Endothelial cell of umbilical vein (primary cell): ENCODE results near the gene ACTR10. TPM values are rescaled to one million over a fixed set of nuclear protein-coding genes. Genes with fewer than 3 reads are reported as not detected.

Experiments
- BruUV-seq: library from RNA; stranded (reverse); fragments of 400-500 nt; replicated peaks from 2 replicates; lab custom pipeline; 2021; lab: Mats Ljungman, UMichigan
- CTCF ChIA-PET: fragments of 300-600, 350-600 bp; sonication (Branson Sonifier 250); formaldehyde crosslinking; loops from one replicate; lab custom pipeline; 2021; ENCODE audit warnings: antibody characterized with exemption, inconsistent platforms; lab: Charles Lee
- POLR2A ChIA-PET: fragments of 300-600, 350-600 bp; sonication (Branson Sonifier 250); formaldehyde crosslinking; loops from one replicate; lab custom pipeline; 2021; ENCODE audit warnings: antibody characterized with exemption, inconsistent platforms; lab: Charles Lee
- DNase-seq: peaks from one replicate; pipeline ENCODE4 v3.0.0-alpha.2; 2011; ENCODE audit warnings: low read depth, low spot score
- FAIRE-seq: peaks from 2 replicates; lab custom pipeline; 2011; peaks lifted over from hg19 to GRCh38; lab: Jason Lieb, UNC
- H2AFZ ChIP-seq: 2 replicates; pipeline ENCODE4 v1.6.0; 2012; ENCODE audit warnings: low read depth, low read length, control low read depth, inconsistent platforms
- H3K27ac ChIP-seq: 2 replicates; pipeline ENCODE4 v1.5.1; 2011; ENCODE audit warnings: low read depth, mild to moderate bottlenecking, control low read depth, low read length, moderate library complexity; ENCODE audit not compliant: insufficient read depth
- H3K27me3 ChIP-seq, 2 experiments: 2 replicates each; pipeline versions ENCODE4 v1.6.0 to v1.6.1; 2011; ENCODE audit warnings: low read length in 2 of 2, mixed read lengths in 1 of 2; ENCODE audit not compliant: control insufficient read depth in 2 of 2, insufficient read depth in 2 of 2
- H3K36me3 ChIP-seq, 2 experiments: 2 replicates in 1 of 2; 3 replicates in 1 of 2; pipeline ENCODE4 v1.5.1; 2011; ENCODE audit warnings: low read length in 2 of 2, mild to moderate bottlenecking in 1 of 2, moderate library complexity in 1 of 2; ENCODE audit not compliant: control insufficient read depth in 2 of 2, insufficient read depth in 2 of 2; ENCODE audit errors: extremely low read depth in 1 of 2
- H3K4me1 ChIP-seq: 3 replicates; pipeline ENCODE4 v1.5.1; 2011; ENCODE audit warnings: mild to moderate bottlenecking, low read length; ENCODE audit not compliant: control insufficient read depth, insufficient read depth; ENCODE audit errors: extremely low read depth
- H3K4me2 ChIP-seq: 2 replicates; pipeline ENCODE4 v1.6.1; 2011; ENCODE audit warnings: low read length, control low read depth, mixed read lengths; ENCODE audit not compliant: insufficient read depth
- H3K4me3 ChIP-seq, 3 experiments: fragments of 200-600 bp in 1 of 3; sonication (generic), shearing (Covaris generic) in 1 of 3; replicated peaks in 1 of 3; 2 replicates each; pipeline ENCODE4 v1.5.1; 2011 to 2016; ENCODE audit warnings: control low read depth in 3 of 3, low read length in 3 of 3, mild to moderate bottlenecking in 2 of 3, inconsistent platforms in 1 of 3, low read depth in 1 of 3, moderate library complexity in 1 of 3; ENCODE audit not compliant: insufficient read depth in 1 of 3
- H3K79me2 ChIP-seq: 2 replicates; pipeline ENCODE4 v1.6.0; 2012; ENCODE audit warnings: low read length, inconsistent platforms; ENCODE audit not compliant: control insufficient read depth, insufficient read depth
- H3K9ac ChIP-seq: replicated peaks from 2 replicates; pipeline ENCODE3; 2011; ENCODE audit warnings: low read length, control low read depth; ENCODE audit not compliant: insufficient read depth; ENCODE audit errors: extremely low read depth
- H3K9me1 ChIP-seq: replicated peaks from 3 replicates; pipeline ENCODE4 v1.6.0; 2011; ENCODE audit warnings: mild to moderate bottlenecking, low read length; ENCODE audit not compliant: control insufficient read depth, insufficient read depth; ENCODE audit errors: extremely low read depth
- H3K9me3 ChIP-seq: replicated peaks from 2 replicates; pipeline ENCODE4 v1.5.1; 2012; ENCODE audit warnings: low read length, inconsistent platforms; ENCODE audit not compliant: control insufficient read depth, insufficient read depth
- H4K20me1 ChIP-seq: replicated peaks from 2 replicates; pipeline ENCODE3; 2011; ENCODE audit warnings: mild to moderate bottlenecking, low read length; ENCODE audit not compliant: control insufficient read depth, insufficient read depth; ENCODE audit errors: extremely low read depth
- EZH2 ChIP-seq: IDR thresholded peaks from 2 replicates; pipeline ENCODE4 v1.6.1; 2012; ENCODE audit warnings: borderline replicate concordance, low read depth, mild to moderate bottlenecking, moderate library complexity, low read length, inconsistent platforms; ENCODE audit not compliant: severe bottlenecking
- FOS ChIP-seq: IDR thresholded peaks from 2 replicates; pipeline ENCODE4 v1.6.1; 2011; ENCODE audit warnings: mild to moderate bottlenecking, low read length, moderate library complexity, borderline replicate concordance; ENCODE audit not compliant: insufficient read depth
- GATA2 ChIP-seq: IDR thresholded peaks from 2 replicates; pipeline ENCODE4 v1.7.0; 2011; ENCODE audit warnings: low read depth, mild to moderate bottlenecking, moderate library complexity, mixed read lengths, low read length; ENCODE audit not compliant: insufficient read length, insufficient read depth
- JUN ChIP-seq: IDR thresholded peaks from 2 replicates; pipeline ENCODE4 v1.6.1; 2011; ENCODE audit warnings: borderline replicate concordance, low read depth; ENCODE audit not compliant: insufficient read length, insufficient read depth
- MYC ChIP-seq: IDR thresholded peaks from one replicate; pipeline ENCODE4 v1.6.1; 2011; ENCODE audit warnings: mild to moderate bottlenecking, low read depth, low read length
- POLR2A ChIP-seq: IDR thresholded peaks from 2 replicates; pipeline ENCODE4 v1.6.1; 2012; ENCODE audit warnings: low read depth, mild to moderate bottlenecking, control low read depth, low read length
- POLR2AphosphoS5 ChIP-seq: IDR thresholded peaks from 2 replicates; pipeline ENCODE4 v1.6.1; 2012; ENCODE audit warnings: low read depth, mild to moderate bottlenecking, control low read depth, low read length, moderate library complexity; ENCODE audit not compliant: insufficient read depth
- dilution Hi-C: fragments of 300-500 bp; cut with MboI; formaldehyde crosslinking; loops from one replicate; pipeline ENCODE4 v1.15.0; 2019; ENCODE audit warnings: low sequenced_read_pairs; ENCODE audit not compliant: extremely low pct_ligation_motif_present
- intact Hi-C: fragments of 100-400 bp; cut with micrococcal nuclease; formaldehyde crosslinking; loops from one replicate; pipeline ENCODE4 v1.10.0; 2022
- polyA plus RNA-seq, 4 experiments: library from polyadenylated mRNA; depleted of rRNA in 3 of 4; stranded (reverse) in 3 of 4; unstranded in 1 of 4; fragments of >200 nt; gene quantifications; 2 replicates each; pipeline versions ENCODE4 v1.2.1 to v1.2.3, GENCODE V29; 2011 to 2012; ENCODE audit warnings: missing spikeins in 1 of 4
- total RNA-seq: library from RNA; stranded (reverse); gene quantifications from 2 replicates; pipeline ENCODE4 v1.2.3, GENCODE V29; 2021
- TF ChIP-seq, protein P1 (sequence below), 2 donors: IDR thresholded peaks; 1 replicate in 1 of 2; 2 replicates in 1 of 2; pipeline ENCODE4 v1.5.1; 2011; ENCODE audit warnings: low read length in 2 of 2, mild to moderate bottlenecking in 2 of 2, moderate library complexity in 2 of 2, control low read depth in 1 of 2, inconsistent platforms in 1 of 2, low read depth in 1 of 2; ENCODE audit not compliant: insufficient read depth in 1 of 2; ENCODE audit errors: extremely low read depth in 1 of 2
- TF ChIP-seq, protein P2 (sequence below): IDR thresholded peaks from 2 replicates; pipeline ENCODE4 v1.6.1; 2011; ENCODE audit not compliant: insufficient read depth, insufficient read length

The ACTR10 gene
- total and polyA plus RNA-seq, 2 donors (not counting 3 experiments of a cell fraction or from before 2014, with no cell fraction given): 28.6 to 67.3 TPM

DNA sequence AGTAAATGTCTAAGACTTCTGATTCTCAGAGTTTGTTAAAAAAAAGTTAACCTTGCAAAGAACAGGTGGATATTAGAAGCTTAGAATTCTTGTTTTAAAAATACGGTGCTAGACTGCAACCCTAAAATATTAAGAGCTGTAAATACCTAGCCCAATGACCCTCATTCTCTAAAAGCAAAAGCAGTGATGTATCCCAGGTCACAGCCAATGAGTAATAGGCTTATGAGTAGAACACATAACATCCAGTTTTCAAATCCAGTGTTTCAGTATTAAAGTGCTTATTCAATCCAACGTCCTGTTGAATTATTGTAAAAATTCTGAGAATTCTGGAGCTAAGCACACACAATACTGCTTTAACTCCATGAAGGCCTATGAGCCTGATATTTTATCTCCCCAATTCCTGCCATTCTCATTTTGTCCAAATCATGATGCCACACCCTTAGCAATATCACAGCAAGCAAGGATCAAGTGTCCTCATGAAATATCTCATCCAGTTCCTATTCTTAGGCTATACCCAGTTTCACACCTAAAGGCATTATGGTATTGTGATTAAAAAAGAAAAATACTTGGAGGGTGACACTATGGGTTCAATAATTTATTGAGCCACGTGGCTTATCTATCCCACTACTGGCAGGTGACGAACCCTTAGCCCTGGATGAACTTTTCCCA is 83.1 kb downstream of the ACTR10 start:
- no TSS peak for BruUV-seq

More for the DNA sequence above, 83.1 kb downstream of the ACTR10 start:
- Histone ChIP-seq H4K20me1 (peaks cover 7% of the 10 kb centered on the region), H3K4me1 (peaks cover 25% of the 10 kb centered on the region), H3K4me3 (no peak overlapping the region), H3K27ac (no peak overlapping the region), H3K4me2 (no peak overlapping the region), H3K9me1 (no peaks in the 10 kb centered on the region), H3K9me3 (no peaks in the 10 kb centered on the region), H3K9ac (no peak overlapping the region), H2AFZ (no peak overlapping the region), H3K36me3 (peaks cover 6 to 17% of the 10 kb centered on the region in 2 experiments), H3K79me2 (peaks cover 74% of the 10 kb centered on the region), H3K27me3 (no peaks in the 10 kb centered on the region)
- FAIRE-seq (no peak), DNase-seq (no peak)
- intact Hi-C loops (no loop called here), dilution Hi-C loops (no loop called here)
- CTCF ChIA-PET: no interaction called here
- POLR2A ChIA-PET: no interaction called here
- TF ChIP-seq GATA2 (no peak), FOS (no peak), POLR2A (no peak), MYC (no peak), JUN (no peak), EZH2 (no peak), POLR2AphosphoS5 (no peak)
- TF ChIP-seq, protein P1, sequence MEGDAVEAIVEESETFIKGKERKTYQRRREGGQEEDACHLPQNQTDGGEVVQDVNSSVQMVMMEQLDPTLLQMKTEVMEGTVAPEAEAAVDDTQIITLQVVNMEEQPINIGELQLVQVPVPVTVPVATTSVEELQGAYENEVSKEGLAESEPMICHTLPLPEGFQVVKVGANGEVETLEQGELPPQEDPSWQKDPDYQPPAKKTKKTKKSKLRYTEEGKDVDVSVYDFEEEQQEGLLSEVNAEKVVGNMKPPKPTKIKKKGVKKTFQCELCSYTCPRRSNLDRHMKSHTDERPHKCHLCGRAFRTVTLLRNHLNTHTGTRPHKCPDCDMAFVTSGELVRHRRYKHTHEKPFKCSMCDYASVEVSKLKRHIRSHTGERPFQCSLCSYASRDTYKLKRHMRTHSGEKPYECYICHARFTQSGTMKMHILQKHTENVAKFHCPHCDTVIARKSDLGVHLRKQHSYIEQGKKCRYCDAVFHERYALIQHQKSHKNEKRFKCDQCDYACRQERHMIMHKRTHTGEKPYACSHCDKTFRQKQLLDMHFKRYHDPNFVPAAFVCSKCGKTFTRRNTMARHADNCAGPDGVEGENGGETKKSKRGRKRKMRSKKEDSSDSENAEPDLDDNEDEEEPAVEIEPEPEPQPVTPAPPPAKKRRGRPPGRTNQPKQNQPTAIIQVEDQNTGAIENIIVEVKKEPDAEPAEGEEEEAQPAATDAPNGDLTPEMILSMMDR (IDR thresholded peaks at IDR 0.05; ENCODE audit: extremely low read depth in 1 of 2, insufficient read depth in 1 of 2, low read depth in 1 of 2, low read length in 2 of 2): no peak
- TF ChIP-seq, protein P2, sequence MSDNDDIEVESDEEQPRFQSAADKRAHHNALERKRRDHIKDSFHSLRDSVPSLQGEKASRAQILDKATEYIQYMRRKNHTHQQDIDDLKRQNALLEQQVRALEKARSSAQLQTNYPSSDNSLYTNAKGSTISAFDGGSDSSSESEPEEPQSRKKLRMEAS: no peak
